ENCODE data around the gene DNAH7.

Gene DNAH7

GRCh38 chr2:195967336-195967735 lies 101.3 kb downstream of the DNAH7 start:
- H3K36me3 ChIP-seq, result no peaks in the 10 kb centered on the region
- intact Hi-C loops (cut with DNase I; ENCODE audit: low total_unique reads), result no loop called here
- no peak overlapping the region for H3K27ac ChIP-seq
- no peaks in the 10 kb centered on the region for H3K4me1 ChIP-seq
- no peak for DNase-seq
- no peaks in the 10 kb centered on the region for H3K9me3 ChIP-seq
- TF ChIP-seq CTCF (IDR thresholded peaks at IDR 0.05), result no peak
- H3K4me3 ChIP-seq, result no peak overlapping the region
- H3K27me3 ChIP-seq, result no peaks in the 10 kb centered on the region

- Histone ChIP-seq H3K4me1 (no peaks in the 10 kb centered on the region), H3K27me3 (no peaks in the 10 kb centered on the region), H3K9me3 (no peaks in the 10 kb centered on the region), H3K36me3 (no peaks in the 10 kb centered on the region), H3K4me3 (no peak overlapping the region), H3K27ac (no peak overlapping the region)
- no peak for TF ChIP-seq CTCF (IDR thresholded peaks at IDR 0.05)
- intact Hi-C loops (cut with DNase I; ENCODE audit: low total_unique reads), result no loop called here
- DNase-seq, result no peak
Measured at GRCh38 chr2:195961873-195962272, 106.8 kb downstream of the DNAH7 start.

- no peak overlapping the region for H3K27ac ChIP-seq
- H3K9me3 ChIP-seq, result peaks cover 0 to 5% (median 0%) of the 10 kb centered on the region in 3 donors
- TF ChIP-seq CTCF (IDR thresholded peaks at IDR 0.05), result no peak
- H3K27me3 ChIP-seq, result no peaks in the 10 kb centered on the region
- H3K36me3 ChIP-seq, result no peaks in the 10 kb centered on the region
- DNase-seq, result no peak
- intact Hi-C loops (cut with DNase I; ENCODE audit: low total_unique reads), result no loop called here
- no peak overlapping the region for H3K4me3 ChIP-seq
- H3K4me1 ChIP-seq, result no peaks in the 10 kb centered on the region
Measured at GRCh38 chr2:195959341-195959740, 109.3 kb downstream of the DNAH7 start.

- Histone ChIP-seq H3K4me1 (no peaks in the 10 kb centered on the region), H3K4me3 (no peak overlapping the region), H3K9me3 (peaks cover 0 to 11% (median 0%) of the 10 kb centered on the region in 3 donors), H3K27ac (no peak overlapping the region), H3K27me3 (no peaks in the 10 kb centered on the region), H3K36me3 (no peaks in the 10 kb centered on the region)
- no peak for TF ChIP-seq CTCF (IDR thresholded peaks at IDR 0.05)
- intact Hi-C loops (cut with DNase I; ENCODE audit: low total_unique reads), result no loop called here
- DNase-seq, result no peak
Measured at GRCh38 chr2:195956725-195957124, 111.9 kb downstream of the DNAH7 start.

- H3K36me3 ChIP-seq, result no peaks in the 10 kb centered on the region
Measured at GRCh38 chr2:195945056-195945455, 123.6 kb downstream of the DNAH7 start.

More at GRCh38 chr2:195945056-195945455, 123.6 kb downstream of the DNAH7 start:
- no peak for DNase-seq
- Histone ChIP-seq H3K27me3 (no peaks in the 10 kb centered on the region), H3K4me3 (no peak overlapping the region), H3K27ac (no peak overlapping the region), H3K9me3 (no peaks in the 10 kb centered on the region), H3K4me1 (no peaks in the 10 kb centered on the region)
- intact Hi-C loops (cut with DNase I; ENCODE audit: low total_unique reads), result no loop called here
- TF ChIP-seq CTCF (IDR thresholded peaks at IDR 0.05), result no peak
